ENCODE measurements around the gene ERC2.

The ERC2 gene

GRCh38 chr3:55775366-55776154 lies 692.7 kb downstream of the ERC2 start:
- intact Hi-C loops (cut with DNase I) = no loop called here
- DNase-seq = no peak

DNA sequence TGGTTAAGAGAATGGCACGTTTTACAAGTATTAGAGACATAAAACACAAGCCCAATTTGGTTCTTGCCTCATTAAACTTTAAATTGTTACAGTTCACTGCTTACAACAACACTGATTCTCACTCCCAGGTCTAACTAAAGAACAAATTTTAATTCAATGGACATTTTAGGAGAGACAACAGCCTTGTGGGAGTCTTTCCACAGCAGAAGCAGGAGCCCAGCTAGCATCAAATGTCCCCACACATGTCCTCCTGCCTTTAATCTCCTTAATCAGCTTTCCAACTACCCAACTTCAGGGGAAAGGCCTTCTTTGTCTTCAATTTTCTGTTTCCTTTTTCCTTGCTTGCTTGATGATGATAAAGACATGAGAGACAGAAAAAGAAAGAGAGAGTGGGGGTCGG lies 693.4 kb downstream of the ERC2 start:
- DNase-seq = no peak
- intact Hi-C loops (cut with DNase I) = no loop called here

- DNase-seq = no peak
- intact Hi-C loops (cut with DNase I) = no loop called here
These were observed 696.8 kb downstream of the ERC2 start for GRCh38 chr3:55771503-55771902.

DNA sequence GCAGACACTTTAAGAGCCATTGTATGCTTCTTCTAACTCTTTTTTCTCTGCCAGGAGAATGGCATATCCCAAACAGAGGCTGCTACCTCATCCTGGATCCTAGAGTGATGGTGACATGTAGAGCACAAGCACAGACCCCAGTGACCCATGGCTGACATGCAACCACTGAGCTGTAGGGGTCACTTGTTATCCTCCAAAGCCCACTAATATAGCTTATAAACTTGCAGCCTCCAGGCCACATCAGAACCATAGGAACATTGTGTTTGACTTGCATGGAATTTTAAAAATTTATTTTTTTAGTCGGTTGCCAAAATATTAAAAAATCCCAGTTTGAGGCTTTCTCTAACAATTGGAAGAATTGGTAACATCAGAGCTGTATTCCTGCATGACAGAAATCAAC lies 698.2 kb downstream of the ERC2 start:
- intact Hi-C loops (cut with DNase I) = no loop called here
- no peak for DNase-seq

DNA sequence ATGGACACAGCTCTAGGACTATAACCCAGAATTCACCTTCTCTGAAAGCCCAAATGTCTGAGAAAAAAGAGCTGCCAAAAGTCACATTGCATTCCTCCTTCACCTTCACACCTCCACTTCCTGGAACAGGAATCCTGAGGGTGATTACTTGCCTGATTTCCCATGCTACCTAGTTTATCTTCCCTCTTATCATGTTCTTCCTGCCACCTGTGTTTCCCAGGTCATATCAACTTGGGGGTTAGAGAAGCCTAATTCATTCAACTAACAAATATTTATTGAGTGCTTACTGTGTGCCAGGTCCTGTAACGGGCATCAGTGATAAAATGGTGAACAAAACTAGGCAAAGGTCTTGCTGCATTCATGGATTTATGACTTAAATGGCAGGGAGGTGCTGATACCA lies 701.5 kb downstream of the ERC2 start:
- no peak for DNase-seq
- intact Hi-C loops (cut with DNase I) = no loop called here

DNA sequence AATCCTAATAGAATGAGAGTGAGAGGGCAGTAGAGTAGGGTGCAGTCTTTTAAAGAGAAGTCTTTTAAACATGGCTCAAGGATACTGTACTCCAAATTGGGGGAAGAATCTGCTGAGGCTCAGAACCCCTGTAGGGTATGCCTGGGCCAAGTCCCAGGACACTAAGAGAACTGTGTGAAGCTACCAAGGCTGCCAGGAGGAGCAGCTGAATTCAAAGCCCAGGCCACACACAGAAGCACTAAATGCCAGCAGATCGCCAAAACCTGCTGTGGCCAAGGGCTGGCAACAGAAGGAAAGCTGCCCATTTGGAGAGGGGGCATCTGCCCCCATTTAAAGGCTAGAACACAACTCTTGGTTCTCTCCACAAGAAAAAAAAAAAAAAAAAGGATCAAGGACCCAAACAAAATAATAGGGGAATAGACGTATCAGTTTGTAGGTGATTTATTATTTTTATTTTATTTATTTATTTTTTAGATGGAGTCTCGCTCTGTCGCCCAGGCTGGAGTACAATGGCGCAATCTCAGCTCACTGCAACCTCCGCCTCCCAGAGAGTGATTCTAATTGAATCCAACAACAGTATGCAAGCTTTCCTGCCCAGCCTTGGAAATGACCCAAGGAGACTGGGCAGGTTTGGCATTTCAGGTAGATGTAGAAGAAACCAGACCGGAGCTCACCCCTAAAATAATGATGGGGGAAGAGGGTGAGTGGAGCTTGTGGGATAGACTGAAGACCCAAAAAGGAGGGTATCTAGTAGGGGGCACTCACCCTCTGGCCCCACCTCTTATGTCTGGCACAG lies 702.2 kb downstream of the ERC2 start:
- peak in 1 of 42 donors; percentile 10 for DNase-seq
- intact Hi-C loops (cut with DNase I) = no loop called here

- intact Hi-C loops (cut with DNase I) = no loop called here
- DNase-seq = no peak
These were observed 702.9 kb downstream of the ERC2 start for GRCh38 chr3:55765398-55765797.

DNA sequence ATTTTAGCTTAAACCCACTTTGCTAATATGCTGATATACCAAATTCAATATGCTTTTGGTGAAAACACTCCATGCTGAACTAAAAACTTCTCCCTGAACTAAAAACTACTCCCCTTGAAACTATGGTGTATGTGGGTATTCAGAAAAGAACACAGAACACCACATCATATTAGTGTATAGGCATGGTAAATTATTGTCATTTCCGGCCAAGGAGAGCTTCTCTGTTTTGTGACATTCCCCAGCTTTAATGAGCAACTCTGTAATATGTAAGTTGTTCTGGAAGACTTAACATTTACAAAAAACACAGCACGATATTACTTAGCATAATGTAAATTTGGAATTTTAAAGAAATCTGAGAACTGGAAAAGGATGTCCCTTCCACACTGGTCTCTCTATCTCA lies 711.3 kb downstream of the ERC2 start:
- intact Hi-C loops (cut with DNase I) = no loop called here
- no peak for DNase-seq

DNA sequence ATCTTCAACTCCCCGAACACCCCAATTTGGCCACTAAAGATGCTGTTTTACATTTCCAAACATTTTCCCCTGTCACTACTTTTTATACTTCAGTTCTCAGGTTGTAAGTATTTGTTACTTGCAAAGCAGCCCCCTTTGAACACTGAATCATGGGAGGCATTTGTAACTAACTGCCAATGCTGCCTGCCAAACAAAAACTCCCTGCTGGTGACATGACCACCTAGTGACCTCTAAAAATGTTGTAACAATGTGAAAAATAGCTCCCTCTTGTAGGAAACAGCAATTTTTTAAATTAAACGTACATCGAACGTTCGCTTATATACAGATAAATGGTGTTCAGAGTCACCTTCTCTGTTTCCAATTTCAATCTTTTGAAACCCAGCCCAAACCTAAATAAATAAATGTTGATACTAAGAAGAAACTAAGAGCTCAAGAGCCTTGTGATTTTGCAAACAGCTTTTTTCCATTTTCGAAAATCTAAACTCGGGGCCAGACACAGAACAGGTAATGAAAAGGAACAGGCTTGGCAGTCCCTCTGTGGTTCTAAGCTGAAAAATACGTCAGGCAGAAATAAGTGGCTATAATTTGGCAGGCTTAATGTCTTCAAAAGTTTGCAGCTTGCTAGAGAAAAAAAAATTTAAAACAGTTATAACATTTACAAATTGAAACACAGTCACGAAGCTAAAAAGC lies 712.6 kb downstream of the ERC2 start:
- intact Hi-C loops (cut with DNase I) = no loop called here
- DNase-seq = no peak

GRCh38 chr3:55752911-55753310 lies 715.4 kb downstream of the ERC2 start:
- intact Hi-C loops (cut with DNase I) = no loop called here
- no peak for DNase-seq

DNA sequence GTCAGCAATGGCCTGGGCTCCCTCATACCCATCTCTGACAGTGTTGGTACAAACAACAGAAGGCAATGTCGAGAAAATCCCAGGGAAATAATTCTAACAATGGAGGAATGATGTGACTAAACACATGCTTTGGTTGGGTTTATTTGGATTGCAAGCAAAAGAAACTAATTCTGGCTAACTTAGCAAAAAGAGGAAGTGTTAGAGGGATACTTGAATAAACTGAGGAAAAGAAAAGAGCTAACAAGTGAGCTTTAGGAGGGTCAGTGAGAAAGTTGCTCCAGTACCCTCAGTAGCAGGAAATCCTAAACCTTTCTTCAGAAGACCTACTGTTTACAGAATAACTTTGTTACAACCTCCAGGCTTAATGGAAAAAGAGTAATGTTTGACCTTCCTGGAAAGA lies 716.5 kb downstream of the ERC2 start:
- DNase-seq = no peak
- intact Hi-C loops (cut with DNase I) = no loop called here

- no peak for DNase-seq
These were observed 717.7 kb downstream of the ERC2 start for GRCh38 chr3:55750525-55750924.

GRCh38 chr3:55749036-55749435 lies 719.2 kb downstream of the ERC2 start:
- intact Hi-C loops (cut with DNase I) = no loop called here

More at GRCh38 chr3:55750525-55750924, 717.7 kb downstream of the ERC2 start:
- intact Hi-C loops (cut with DNase I) = no loop called here

GRCh38 chr3:55746808-55747413 lies 721.4 kb downstream of the ERC2 start:
- peak in 1 of 42 donors; percentile 33 for DNase-seq
- intact Hi-C loops (cut with DNase I) = no loop called here

More at GRCh38 chr3:55749036-55749435, 719.2 kb downstream of the ERC2 start:
- no peak for DNase-seq

- intact Hi-C loops (cut with DNase I) = no loop called here
- DNase-seq = no peak
These were observed 725.5 kb downstream of the ERC2 start for GRCh38 chr3:55742832-55743136.

- intact Hi-C loops (cut with DNase I) = no loop called here
- DNase-seq = no peak
These were observed 726.0 kb downstream of the ERC2 start for GRCh38 chr3:55742022-55742831.

DNA sequence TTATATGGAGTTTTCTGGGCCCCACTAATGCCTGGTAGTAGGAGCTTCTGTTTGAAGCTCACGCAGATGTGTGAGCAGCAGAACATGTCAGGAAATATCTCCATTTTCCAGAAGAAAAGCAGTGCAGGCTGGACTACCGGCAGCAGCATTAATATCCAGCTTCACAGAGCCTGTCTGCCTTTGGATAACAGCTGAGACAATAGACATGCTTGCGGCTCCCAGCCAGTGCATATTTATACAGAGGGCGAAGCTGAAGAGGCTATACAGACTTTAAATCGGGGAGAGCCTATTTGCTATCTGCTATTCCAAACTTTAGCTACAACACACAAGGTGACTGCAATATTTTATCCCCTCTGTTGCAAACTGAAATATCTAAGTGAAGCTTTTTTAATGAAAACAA lies 731.1 kb downstream of the ERC2 start:
- intact Hi-C loops (cut with DNase I) = no loop called here
- no peak for DNase-seq

DNA sequence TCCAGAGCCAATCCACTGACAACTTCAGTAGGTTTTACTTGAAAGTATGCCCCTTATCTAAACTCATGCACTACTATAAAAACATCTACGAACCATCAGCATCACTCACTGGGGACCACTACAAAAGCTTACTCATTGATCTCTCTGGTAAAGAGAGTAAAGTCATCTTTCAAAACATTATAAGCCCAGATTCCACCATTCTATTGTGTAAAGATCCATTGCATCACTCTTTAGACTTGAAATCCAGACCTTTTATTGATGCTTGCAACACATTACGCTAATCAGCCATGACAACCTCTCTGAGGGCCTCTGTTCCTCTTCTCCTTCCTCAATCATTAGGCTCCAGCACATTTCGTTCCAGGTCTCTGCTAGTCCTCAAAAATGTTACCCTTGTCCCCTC lies 732.3 kb downstream of the ERC2 start:
- no peak for DNase-seq
- intact Hi-C loops (cut with DNase I) = no loop called here

GRCh38 chr3:55731741-55732140 lies 736.5 kb downstream of the ERC2 start:
- no peak for DNase-seq
- intact Hi-C loops (cut with DNase I) = no loop called here

All from head of caudate nucleus (tissue), 42 donors.